ENCODE results near the gene TRIM2.

TRIM2 gene

DNA sequence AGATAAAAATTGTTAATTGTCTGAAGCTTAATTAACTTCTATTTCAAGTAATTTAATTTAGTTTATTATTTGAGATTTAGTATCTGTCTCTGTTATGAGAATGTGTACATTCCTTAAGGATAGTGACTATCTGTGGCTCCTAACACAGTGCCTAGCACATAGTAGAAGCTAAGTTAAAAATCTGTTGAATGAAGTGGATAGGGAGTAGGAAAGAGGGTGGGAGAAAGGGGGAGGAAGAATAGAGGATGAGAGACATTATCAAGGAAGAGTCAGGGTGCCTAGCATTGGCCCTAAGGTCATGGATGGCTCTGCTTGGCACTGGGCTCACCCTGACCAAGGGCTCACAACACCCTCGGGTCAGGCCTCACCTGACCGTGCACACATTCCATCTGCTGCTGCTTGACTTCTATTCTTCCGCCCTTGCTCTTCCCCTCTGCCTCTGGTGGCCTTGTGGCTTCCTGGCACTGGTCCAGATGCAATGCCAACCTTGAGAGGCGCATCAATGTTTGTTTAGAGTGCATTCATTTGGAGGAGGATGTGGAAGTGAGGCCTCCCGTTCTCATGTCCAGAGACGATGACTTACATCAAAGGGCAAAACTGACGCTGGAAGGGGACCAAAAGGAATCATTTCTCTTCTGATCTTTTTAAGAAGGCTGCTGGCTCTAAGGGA is 42.3 kb downstream of the TRIM2 start:
- TF ChIP-seq, protein P1, sequence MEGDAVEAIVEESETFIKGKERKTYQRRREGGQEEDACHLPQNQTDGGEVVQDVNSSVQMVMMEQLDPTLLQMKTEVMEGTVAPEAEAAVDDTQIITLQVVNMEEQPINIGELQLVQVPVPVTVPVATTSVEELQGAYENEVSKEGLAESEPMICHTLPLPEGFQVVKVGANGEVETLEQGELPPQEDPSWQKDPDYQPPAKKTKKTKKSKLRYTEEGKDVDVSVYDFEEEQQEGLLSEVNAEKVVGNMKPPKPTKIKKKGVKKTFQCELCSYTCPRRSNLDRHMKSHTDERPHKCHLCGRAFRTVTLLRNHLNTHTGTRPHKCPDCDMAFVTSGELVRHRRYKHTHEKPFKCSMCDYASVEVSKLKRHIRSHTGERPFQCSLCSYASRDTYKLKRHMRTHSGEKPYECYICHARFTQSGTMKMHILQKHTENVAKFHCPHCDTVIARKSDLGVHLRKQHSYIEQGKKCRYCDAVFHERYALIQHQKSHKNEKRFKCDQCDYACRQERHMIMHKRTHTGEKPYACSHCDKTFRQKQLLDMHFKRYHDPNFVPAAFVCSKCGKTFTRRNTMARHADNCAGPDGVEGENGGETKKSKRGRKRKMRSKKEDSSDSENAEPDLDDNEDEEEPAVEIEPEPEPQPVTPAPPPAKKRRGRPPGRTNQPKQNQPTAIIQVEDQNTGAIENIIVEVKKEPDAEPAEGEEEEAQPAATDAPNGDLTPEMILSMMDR (IDR thresholded peaks at IDR 0.05; ENCODE audit: insufficient read depth, low read depth, low read length, missing control alignments): no peak
- DNase-seq (ENCODE audit: low read depth): no peak

DNA sequence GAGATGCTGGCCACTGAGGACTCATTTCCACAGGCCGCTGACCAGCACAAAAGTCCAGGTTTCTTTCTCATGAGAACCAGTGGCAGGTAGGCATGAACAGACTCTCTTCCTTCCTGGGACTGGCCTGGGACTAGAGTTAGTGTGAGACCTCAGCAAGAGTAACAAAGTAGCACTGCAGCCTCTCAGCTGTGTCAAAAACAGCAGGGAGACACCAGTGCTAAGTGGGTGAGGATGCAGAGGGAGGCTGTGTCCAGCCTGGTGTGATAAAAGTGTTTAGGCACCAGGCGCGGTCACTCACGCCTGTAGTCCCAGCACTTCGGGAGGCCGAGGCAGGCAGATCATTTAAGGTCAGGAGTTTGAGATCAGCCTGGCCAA is 42.9 kb downstream of the TRIM2 start:
- no peak for DNase-seq (ENCODE audit: low read depth)
- no peak overlapping the region for H3K4me3 ChIP-seq (ENCODE audit: low read length)
- TF ChIP-seq, protein P1 (IDR thresholded peaks at IDR 0.05; ENCODE audit: insufficient read depth, low read depth, low read length, missing control alignments): no peak

More for the DNA sequence above, 42.3 kb downstream of the TRIM2 start:
- no peak overlapping the region for H3K4me3 ChIP-seq (ENCODE audit: low read length)

DNA sequence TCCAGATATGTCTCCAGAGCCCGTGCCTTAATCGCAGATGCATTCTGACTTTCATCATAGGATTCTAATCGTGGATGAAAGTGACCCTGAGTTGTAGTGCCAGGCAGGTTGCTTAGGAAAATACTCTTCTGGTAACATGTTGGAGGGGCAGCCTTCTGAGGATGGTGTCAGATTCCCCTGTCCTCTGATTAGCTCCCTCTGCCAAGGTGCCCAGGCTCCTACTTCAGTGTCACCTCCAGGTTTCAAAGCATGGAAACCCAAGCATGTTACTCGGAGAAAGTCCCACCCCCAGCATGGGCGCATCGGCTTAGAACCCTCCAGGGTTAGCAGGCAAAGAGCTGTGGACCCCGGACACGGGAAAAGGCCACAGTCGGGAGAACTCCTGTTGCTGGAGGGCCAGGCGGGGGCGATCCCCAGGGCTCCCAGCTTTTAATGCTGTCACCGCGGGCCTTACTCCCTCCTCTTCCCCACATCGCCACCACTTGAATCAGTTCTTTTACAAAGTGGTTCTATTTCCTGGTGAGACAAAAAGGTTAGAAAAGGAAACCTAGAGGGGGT is 44.5 kb downstream of the TRIM2 start:
- DNase-seq (ENCODE audit: low read depth): no peak
- H3K4me3 ChIP-seq (ENCODE audit: low read length): peak overlapping the region; percentile 53
- TF ChIP-seq, protein P1 (IDR thresholded peaks at IDR 0.05; ENCODE audit: insufficient read depth, low read depth, low read length, missing control alignments): no peak

DNA sequence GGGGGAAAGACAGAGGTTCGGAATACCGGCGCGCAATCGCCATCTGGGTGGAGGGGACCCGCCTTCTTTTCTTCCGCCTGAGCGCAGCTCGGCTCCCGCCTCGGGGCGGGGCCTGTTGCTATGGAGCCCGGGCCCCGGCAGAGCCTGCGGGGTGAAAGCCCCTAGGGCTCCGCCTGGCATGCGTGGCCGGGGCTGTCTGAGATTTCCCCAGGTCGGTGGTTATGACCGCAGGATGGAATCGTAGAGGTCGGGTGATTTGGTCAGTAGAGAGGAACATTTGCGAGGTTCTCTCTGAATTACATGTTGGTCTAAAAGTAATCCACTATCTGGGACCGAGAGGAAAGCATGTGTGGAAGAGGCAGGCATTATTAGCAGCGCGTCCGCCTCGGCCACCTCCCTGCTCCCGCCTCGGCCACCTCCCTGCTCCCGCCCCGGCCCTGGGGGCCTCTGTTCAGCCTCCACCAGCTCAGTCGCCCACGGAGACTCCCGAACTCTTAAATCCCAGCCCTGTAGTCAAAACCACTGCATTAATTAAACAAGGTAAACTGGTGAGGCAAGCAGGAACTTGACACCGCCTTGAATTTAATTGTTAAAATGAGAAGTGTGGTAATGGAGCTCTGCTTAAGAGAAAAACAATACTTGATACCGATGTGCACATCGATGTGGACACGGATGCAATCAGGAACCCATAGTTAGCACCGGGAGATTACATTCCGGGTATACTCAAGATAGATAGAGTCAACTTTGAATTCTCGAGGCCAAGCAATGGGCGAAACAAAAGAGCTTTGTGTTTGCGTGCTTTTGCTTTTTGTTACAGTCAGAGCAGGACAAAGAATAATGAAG is 45.2 kb downstream of the TRIM2 start:
- peak; percentile 65 for DNase-seq (ENCODE audit: low read depth)
- peak overlapping the region; percentile 53 for H3K4me3 ChIP-seq (ENCODE audit: low read length)
- TF ChIP-seq, protein P1 (IDR thresholded peaks at IDR 0.05; ENCODE audit: insufficient read depth, low read depth, low read length, missing control alignments): no peak

DNA sequence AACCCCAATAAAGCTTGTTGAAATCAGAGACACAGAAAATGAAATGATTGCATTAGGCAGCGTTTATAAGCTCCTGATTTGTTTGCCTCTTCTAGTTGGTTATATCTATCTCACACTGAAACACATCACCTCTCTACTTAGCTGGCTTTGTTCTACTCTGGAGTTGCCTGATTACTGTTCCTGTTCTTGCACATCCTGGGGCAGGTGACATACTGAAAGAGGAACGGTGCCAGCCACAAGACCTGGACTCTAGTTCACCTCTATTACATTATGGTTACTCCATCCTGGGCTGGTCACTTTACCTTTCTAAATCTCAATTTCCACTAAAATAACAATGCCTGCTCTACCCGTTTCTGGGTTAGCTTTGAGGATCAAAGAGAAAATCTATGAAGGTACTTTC is 47.9 kb downstream of the TRIM2 start:
- H3K4me3 ChIP-seq (ENCODE audit: low read length): no peak overlapping the region
- TF ChIP-seq, protein P1 (IDR thresholded peaks at IDR 0.05; ENCODE audit: insufficient read depth, low read depth, low read length, missing control alignments): no peak
- no peak for DNase-seq (ENCODE audit: low read depth)

DNA sequence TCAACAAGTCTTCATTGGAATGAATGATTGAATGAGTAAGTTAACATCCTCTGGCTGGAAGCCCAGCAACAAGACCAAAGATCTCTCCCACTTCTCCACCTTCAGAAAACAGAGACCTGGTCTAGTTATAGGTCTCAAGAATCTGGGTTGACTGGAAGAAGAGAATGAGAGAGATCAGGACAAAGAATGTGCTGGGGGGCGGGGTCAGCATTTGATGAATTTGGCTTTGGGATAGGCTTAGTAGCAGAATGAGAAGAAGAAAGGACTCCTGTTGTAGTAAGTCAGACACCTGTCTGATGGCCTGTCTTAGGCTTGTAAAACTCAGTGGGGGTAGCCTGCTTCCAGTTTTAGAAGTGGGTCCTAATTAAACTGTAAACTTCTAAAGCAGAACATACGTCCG is 51.0 kb downstream of the TRIM2 start:
- no peak for DNase-seq (ENCODE audit: low read depth)
- TF ChIP-seq, protein P1 (IDR thresholded peaks at IDR 0.05; ENCODE audit: insufficient read depth, low read depth, low read length, missing control alignments): no peak
- no peak overlapping the region for H3K4me3 ChIP-seq (ENCODE audit: low read length)
